Hindlimb muscle (tissue), 1 donor: ENCODE results near the gene HOXD8. TPM values are rescaled to one million over a fixed set of nuclear protein-coding genes. Genes with fewer than 3 reads are reported as not detected.

Experiments used
- DNase-seq: peaks from one replicate; pipeline ENCODE4 v3.0.0-alpha.2; 2013
- polyA plus RNA-seq: library from polyadenylated mRNA; unstranded; fragments of 120-200 nt; gene quantifications from one replicate; pipeline ENCODE4 v1.2.1, GENCODE V29; 2013; ENCODE audit not compliant: insufficient read length

HOXD8 gene
- 45.0 TPM for polyA plus RNA-seq

DNA sequence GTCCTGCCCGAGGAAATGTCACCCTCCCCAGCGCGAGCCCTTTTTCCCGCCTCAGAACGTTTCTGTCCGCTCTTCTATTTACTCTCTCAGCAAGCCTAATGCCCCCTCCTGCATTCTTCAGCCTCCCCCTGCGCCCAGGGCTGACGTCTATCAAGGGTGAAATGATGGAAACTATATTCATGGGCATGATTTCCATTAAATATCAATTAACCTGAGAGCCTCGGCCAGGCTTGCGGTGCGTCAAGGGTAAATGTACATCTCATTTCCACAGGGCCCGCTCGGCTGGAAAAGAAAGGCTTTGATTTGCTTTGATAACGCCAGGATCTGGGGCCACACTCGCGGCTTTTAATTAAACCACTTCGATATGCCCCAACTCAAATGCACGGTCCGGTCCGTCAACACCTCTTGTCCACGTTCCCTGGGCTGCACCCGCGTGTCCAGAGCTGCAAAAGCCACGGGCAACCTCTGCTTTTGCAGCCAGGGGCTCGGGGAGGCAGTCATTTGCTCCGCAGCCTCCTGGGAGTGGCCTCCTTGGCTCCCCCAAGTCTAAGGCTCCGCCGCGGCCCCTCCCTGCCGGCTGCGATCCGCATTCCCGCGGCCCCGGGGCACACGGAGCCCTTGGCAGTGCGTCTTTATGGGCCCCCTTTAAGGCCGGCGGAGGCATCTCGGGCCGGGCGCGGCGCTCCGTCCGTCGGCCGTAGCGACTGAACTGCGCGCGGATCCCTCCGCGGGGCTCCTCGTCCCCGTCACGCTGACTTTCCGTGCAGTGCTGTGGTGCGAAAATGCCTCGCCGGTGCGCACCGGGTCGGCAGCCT lies at the start of gene HOXD8:
HOXD8 (plus strand) TSS at position 724 of the 815 bp plus-strand sequence. CDS start 662 bp downstream, outside the sequence.
- DNase-seq, result peak; percentile 89

DNA sequence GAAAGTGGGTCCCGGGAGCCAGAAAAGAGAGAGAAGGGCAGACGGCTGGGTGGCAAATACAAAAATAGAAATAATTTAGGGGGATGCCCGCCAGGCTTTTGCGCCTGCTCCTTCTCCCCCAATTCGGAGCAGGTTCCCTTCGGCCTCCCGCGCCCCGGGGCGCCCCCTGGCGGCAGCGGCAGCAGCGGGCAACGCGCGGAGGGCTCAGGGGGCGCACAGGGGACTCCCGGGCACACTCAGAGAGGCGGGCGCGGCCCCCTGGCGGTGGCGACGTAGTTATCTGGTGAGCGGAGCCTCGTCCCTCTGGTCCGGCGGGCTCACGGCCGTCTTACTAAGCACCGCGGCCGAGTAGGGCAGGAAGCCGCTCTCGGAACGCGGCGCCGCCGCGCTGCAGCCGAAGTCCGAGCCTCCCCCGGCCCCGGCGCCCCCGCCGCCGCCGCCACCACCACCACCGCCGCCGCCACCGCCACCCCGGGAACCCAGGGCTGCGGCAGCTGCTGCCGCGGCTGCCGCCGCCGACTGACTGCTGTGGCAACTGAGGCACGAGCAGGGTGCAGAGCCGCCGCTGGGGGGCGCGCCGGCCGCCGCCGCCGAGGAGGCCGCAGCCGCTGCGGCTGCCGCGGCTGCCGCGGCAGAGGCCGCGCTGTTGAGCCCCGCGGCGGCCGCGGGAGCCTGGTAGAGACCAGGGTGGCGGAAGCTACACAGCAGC lies 49.5 kb upstream of the HOXD8 start:
- no peak for DNase-seq

DNA sequence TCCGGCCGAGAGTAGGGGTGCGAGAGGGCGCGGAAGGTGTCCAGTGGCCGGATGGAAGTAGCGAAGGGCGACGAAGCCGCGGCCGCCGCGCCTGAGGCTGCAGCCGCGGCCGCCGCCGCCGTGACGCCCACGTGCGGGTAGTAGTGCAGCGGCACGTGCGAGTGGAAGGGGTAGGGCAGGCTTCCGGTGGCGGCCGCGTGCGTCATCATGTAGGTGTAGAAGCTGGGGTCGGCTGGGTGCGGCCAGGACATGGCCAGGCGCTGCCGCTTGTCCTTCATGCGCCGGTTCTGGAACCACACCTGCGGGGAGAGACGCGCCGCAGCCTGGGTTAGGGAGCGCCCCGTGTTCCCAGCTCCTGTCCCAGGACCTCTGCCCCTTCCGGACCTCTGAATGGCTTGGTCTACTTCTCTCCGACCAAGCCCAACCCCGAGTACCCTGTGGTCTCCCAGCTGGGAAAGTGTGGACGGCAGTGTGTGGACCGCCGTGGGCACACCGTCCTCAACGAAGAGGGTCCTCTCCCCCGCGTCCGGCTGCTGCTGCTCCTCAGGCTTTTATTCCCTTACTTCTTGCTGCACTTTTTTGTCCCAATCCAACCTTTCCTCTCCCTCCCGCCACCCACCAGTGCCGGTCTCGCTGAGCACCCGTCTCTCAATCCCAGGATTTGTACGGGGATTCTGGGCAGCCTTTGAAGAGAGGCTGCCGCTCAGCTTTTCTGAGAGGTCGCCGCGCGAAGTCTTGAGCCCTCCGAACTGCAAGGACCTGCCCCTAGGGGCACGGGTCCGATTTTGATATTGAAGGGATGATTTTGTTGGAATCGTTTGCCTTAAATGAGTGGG lies 48.7 kb upstream of the HOXD8 start:
- no peak for DNase-seq

GRCh38 chr2:176081376-176081836 lies 48.1 kb upstream of the HOXD8 start:
- no peak for DNase-seq

- no peak for DNase-seq
Measured at GRCh38 chr2:176081837-176082524, 47.5 kb upstream of the HOXD8 start.

DNA sequence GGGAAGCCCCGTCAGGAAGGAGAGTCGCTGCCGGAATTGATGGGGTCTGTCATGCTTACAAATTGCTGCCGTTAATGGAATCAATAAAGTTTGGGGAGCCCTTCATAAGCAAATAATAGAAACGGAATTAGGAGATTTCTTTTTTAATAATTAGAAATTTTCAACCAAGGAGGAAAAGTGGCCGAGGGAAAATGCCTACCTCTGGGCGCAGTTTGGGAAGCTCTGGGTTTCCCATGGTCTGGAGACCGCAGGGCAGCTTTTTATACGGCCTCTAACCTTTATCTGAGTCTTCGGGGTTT lies 47.0 kb upstream of the HOXD8 start:
- no peak for DNase-seq

DNA sequence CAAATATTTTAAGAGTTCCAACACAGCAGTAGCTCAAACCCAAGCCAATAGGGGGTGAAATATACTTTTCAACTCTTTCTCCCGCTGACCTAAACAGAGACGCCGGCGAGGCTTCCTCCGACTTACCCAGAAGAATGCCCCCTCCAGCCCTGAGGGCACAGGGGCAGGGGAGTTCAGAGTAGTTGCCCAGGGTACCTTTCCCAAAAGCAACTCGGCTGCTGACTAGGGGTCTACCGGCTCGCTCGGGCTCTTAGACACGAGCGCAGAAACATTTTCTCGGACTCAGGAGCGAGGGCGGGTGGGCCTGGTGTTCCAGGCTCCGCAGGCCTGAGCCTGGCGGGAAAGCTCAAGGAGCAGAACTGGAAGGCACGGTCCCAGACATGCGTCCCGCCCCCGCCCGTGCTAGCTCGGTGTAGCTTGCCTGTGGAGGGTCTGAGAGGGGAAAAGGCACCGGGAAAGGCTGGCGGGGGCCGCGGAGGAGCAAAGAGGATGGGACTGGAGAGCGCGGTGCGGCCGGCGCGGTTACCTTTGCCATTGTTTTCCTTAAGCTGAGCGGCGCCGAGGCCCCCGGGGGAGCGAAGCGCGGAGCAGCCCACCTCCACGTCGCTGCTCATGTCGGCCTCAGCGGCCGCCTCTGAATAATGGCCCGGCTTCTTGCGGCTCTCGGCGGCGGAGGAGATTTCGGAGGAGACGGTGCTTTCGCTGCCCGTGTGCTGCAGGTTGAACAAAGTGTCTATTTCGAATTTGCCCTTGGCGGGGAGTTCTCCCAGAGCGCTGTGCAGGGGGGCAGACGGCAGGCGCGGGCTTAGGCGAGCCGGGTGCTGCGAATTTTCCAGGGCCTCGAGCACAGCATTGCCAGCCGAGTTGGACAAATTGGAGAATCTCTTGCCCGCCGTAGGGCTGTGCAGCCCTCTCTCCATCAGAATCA lies 46.4 kb upstream of the HOXD8 start:
- DNase-seq, result no peak

DNA sequence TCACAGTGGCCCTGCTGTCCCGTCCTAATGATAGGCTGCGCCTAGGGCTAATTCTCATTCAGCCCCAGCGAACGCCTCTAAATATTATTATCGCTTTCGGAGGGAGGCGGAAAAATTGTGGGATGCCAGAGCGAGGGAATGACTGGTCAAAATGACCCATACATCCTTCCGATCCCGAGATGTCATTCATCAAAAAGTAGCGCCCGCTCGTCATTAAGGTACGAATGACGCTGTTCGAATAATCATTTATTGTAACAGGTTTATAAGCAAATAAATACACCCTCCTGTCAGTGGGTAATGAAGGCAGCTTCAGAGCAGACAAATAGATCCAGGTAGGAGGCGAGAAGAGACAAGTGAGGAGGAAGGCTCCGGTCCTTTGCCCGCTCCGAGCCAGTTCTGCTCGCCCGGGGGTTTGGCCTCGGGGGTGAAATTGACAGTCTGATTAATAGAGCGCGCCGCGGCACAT lies 45.7 kb upstream of the HOXD8 start, which contains the start of gene EVX2:
EVX2 (minus strand) TSS at position 167 of the 466 bp plus-strand sequence. CDS start 186 bp downstream, outside the sequence.
- DNase-seq, result no peak

GRCh38 chr2:176084611-176085119 lies 44.8 kb upstream of the HOXD8 start:
- DNase-seq, result no peak

DNA sequence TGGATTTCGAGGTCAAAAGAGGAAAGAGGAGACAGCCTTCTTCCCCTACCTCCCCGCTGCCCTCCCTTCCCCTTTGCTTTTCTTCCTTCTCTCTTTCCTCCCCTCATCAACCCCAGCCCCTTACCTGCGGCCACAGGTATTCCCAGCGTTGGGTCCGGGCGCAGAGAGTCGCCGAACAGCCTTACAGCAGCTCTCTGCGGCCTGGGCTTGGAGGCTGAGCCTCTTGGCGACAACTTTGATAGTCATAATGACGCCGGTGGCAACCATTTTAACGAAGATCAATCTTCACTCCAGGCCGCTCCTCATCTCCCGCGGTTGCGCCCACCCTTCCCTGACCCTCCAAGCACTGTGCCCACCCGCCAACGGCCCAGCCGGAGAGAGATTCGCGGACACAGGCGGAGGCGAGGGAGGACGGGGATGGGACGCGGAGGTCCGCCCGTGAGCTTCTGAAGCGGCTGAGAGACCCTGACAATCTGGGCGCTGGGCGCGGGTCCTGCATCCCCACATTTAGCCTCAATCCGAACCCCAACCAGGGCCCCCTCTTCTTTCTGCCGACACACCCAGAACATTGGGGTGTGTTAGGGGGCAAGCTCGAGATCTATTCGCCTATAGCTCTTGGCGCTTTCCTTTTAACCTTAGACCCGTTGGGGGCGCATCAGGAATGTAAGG lies 44.3 kb upstream of the HOXD8 start:
- DNase-seq, result no peak

DNA sequence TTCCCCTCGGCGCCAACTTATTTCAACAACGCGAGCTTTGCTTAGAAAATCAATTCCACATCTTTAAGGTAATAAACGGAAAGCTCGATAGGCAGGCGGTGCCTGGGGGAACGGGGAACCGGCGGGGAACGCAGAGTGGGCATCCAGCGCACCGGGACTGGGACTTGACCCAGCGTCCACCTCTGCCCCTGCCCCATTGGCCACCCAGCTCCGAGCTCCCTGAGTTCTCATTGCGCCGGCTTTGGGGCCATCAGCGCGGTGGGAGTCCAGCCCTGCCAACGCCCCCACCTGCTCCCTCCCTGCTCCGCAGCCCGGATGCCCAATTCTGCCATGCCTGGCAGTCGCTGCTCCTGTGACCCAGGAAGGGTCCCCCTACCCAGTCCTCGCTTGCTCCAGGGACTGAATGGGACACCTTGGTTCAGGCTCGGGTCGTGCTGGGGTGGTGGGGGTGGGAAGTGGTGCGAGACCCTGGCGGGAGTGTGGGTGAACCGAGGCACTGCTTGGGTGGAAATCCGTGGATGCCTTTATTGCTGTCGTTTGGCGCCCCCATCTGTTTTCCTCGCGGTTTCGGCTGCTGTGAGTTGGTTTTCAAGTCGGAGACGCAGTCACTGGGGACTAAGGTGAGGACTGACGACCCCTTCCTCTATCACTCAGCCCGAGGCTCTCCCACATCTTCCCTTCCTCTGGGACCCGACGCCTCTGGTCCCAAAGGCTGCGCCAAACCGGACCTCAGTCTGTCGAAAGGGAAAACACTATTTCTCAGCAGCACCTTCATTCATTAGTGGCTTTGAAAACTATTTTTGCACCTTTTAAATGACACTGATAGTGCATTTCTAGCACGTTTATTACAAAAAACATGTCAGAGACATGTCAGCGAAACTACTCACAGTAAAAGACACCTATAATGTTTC lies 43.4 kb upstream of the HOXD8 start:
- DNase-seq, result no peak

DNA sequence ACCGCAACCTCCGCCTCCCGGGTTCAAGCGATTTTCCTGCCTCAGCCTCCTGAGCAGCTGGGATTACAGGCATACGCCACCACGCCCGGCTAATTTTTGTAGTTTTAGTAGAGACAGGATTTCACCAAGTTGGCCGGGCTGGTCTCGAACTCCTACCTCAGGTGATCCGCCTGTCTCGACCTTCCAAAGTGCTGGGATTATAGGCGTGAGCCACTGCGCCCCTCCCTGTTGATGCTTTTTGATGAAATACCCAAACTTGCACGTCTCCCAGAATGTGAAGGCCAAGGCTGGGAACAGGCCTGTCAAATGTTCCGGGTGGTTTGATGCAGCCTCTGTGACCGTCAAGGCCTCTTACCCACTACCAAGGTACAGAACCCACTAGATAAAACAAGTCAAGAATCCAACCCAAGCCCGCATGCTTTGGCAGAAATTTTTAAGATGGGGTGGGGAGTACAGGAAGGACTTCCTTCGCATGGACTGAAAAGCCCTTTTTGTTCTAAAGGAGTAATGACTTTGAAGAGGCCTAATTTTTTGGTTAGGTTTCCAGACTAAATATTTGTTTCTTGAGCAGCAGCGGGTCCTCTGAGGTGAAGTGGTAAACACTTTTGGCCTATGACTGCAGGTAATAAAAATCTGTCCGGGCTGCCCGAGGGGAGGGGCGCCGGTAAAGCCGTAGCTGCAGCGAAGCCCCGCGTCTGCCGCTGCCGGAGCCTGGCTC lies 42.0 kb upstream of the HOXD8 start:
- DNase-seq, result no peak

- DNase-seq, result no peak
Measured at GRCh38 chr2:176088048-176088936, 41.2 kb upstream of the HOXD8 start.

DNA sequence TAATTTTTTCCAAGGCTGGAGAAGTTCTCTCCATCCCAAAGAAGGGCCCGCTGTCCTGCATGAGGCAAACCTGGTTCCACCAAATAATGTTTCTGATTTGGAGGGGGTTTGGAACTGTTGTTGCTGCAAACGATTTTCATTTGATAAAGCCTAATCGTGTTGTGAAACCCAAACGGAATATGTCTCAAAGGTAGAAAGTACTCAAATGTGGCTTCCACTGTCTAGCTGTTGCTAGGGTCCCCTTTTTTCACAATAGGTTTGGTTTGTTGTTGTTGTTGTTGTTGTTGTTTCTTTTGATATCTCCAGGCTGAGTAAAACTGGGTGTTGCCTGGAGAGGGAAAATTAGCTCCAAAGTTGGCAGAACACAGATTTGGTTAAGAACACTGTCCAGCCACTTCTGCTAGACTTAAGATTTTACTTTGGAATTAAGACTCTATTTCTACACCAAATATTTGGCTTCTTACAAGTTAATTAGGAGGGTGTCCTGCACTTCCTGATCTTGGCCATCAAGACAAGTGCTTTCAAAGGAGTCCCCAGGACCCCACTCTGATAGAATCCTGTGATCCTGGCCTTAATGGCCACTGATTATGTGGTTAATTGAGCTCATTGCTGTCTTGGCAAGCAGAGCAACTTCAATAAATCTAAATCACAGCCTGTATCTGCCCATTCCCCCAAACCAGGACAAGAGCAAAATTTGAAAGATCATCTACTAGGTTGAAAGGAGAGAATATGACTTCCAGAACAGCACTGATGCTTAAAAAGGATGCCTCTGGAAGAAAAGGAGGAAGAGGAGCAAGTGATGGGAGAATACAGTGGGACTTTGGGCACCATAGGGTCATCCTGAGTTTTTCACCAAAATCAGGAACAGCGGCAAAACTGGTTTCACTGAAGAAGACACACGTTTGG lies 40.3 kb upstream of the HOXD8 start:
- DNase-seq, result no peak

- no peak for DNase-seq
Measured at GRCh38 chr2:176089843-176090395, 39.6 kb upstream of the HOXD8 start.

- no peak for DNase-seq
Measured at GRCh38 chr2:176090862-176091261, 38.6 kb upstream of the HOXD8 start.
